HG02610 (cell line): ENCODE results near the gene RAB37.
A peak's percentile ranks its signal among the peaks of the same experiment; 100 is the strongest.

Experiments
- ATAC-seq: cut with Tn5 transposase; IDR thresholded peaks from one replicate; pipeline ENCODE4 v1.9.1; 2021; ENCODE audit warnings: mild to moderate bottlenecking, moderate library complexity; ENCODE audit not compliant: unreplicated experiment

RAB37 gene

DNA sequence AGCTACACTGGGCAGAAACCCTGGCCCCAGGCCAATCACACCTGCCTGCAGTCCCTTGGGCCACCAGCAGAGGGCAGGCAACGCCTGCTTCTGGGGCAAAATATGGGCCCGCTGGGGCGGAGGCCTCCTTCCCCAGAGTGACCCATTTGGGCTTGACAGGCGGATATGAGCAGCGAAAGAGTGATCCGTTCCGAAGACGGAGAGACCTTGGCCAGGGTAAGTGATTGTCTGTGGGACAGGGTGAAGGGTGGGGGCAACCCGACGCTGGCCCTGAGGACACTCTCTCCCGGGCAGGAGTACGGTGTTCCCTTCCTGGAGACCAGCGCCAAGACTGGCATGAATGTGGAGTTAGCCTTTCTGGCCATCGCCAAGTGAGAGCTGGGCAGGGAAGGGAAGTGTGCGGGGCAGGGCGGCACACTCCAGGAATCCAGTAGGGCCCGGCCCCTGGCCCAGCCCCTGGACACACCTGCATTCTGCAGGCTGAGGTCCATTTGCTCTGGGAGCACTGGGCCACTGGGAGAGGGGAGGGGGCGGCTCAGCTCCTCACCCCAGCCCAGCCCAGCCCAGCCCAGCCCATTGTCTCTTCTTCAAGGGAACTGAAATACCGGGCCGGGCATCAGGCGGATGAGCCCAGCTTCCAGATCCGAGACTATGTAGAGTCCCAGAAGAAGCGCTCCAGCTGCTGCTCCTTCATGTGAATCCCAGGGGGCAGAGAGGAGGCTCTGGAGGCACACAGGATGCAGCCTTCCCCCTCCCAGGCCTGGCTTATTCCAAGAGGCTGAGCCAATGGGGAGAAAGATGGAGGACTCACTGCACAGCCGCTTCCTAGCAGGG is 7.9 kb downstream of the RAB37 start:
- no peak for ATAC-seq

DNA sequence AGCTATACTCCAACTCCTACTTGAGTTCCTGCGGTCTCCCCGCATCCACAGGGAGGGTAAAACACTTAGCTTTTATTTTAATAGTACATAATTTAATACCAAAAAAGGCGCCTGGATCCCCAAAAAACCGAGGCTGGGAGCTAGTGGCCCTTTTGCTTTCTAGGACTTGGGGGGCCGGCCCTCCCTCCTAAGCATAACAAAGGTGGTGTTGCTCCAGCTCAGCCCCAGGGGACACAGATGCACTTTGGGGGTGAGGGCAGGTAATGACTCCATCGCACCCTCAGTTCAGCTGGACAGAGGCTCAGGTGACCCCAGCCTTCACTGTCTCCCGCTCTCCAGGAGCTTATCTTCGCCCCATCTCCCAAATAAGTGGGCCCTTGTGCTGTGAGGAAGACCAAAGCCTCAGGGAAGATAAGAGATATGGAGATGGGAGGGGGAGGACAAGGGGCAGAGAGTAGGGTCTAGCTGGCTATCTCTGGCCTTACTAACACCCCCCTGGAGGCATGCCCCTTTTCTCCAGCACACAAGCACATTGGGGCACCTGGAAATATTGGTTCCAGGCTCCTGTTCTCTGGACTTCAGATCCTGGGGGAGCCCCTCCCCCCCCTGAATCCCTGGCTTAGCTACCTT is 8.6 kb downstream of the RAB37 start:
- ATAC-seq = no peak

DNA sequence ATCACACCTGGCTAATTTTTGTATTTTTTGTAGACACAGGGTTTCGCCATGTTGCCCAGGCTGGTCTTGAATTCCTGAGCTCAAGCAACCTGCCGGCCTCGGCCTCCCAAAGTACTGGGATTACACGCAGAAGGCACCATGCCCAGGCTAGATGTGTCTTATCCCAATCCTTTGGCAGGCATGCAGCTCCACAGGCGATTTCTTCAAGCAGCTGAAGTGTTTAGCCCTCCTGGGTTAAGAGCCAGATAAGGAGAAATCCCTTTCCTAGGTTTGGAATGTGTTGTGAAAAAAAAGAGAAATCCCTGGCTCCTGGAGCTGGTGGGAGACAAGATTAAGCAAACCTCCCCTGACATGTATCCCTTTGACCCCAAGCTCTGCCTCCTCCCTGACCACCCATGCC is 9.3 kb downstream of the RAB37 start:
- no peak for ATAC-seq

DNA sequence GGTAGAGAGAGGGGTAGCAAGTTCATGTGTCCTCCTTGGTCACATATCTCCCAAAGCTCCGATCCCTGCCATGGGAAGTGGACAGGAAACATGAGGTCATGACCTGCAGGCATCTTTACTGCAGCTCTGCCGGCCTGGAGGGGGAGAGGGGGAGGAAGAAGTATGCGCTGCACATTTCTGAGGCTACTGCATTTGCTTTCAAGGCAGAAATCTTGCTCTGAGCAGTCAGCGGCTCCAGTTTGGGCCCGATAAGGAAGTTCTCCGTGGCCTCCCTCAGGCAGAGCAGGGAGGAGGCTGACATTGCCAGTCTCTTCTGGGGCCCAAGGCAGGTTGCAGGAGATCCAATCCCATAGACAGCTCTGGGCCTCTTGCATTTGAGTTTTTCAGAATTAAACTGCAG is 9.9 kb downstream of the RAB37 start:
- ATAC-seq = no peak

DNA sequence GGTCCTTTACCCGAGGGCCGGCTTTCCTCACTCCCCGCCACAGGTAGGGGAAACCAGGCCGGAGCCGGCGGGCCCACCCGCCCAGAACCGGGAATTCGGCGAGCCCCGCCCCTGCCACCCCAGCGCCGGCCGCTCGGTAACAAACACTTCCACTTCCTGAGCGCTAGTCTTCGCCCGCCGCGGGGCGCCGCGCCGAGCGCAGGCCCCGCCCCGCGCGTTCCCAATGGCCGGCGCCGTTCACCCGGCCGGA is 11.1 kb downstream of the RAB37 start:
- ATAC-seq = no peak

DNA sequence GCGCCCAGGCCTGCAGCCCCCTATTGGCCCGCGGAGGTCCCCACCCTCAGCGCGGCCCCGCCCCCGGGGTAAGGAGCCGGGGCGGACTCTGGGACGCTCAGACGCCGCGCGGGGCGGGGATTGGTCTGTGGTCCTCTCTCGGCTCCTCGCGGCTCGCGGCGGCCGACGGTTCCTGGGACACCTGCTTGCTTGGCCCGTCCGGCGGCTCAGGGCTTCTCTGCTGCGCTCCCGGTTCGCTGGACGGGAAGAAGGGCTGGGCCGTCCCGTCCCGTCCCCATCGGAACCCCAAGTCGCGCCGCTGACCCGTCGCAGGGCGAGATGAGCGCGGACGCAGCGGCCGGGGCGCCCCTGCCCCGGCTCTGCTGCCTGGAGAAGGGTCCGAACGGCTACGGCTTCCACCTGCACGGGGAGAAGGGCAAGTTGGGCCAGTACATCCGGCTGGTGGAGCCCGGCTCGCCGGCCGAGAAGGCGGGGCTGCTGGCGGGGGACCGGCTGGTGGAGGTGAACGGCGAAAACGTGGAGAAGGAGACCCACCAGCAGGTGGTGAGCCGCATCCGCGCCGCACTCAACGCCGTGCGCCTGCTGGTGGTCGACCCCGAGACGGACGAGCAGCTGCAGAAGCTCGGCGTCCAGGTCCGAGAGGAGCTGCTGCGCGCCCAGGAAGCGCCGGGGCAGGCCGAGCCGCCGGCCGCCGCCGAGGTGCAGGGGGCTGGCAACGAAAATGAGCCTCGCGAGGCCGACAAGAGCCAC is 11.6 kb downstream of the RAB37 start, which contains the start of gene NHERF1:
Gene NHERF1 (plus strand): TSS at position 100 of the 750 bp plus-strand sequence. CDS start 219 bp downstream, at position 319.
- peak; percentile 92 for ATAC-seq

DNA sequence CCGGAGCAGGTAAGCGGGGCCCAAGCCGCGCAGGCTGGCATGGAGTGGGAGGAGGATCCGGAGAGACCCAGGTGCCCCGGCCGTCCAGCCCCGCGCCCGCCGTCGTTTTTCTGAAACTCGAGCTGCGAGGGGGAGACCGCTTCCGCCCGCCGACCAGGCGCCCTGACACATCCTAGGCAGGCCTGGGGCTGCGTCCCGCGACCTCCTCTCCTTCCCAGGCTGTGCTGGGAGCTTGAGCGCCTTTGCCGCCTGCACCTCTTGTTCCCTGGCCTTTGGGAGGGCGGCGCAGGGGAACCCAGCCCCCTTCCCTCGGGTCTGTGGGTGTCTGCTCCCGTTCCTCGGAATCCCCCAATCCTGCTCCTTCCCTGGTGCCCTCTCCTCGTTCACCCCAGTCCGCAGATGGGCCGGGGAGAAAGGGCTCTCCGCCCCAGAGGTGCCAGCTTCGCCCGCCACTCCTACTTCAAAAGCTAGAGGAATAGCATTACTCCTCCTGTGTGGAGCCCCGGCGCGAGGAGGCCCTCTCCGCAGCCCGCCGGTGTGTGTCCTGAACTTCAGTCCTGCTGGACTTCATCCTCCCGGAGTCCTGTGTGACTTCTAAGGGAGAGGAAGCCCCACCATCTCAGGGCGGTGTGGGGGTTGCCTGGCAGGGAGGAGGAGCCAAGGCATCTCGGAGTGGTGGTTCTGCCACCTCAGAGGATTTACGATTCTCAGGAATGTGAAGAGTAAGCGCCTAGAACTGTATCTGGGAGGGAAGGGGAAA is 12.4 kb downstream of the RAB37 start:
- no peak for ATAC-seq

DNA sequence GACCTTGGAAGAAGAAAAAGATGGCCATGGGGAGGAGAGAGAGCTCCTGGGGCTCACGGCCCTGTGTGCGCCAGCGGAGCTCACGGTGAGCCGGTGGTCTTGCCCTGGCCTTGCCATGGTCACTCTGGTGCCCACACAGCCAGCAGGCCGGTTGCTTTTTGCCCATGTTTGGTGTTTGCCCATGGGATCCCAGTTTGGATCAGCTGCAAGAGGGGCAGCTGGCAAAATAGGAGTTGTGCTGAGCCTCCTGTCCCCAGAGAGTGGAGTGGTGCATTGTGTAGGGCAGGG is 12.9 kb downstream of the RAB37 start:
- no peak for ATAC-seq

DNA sequence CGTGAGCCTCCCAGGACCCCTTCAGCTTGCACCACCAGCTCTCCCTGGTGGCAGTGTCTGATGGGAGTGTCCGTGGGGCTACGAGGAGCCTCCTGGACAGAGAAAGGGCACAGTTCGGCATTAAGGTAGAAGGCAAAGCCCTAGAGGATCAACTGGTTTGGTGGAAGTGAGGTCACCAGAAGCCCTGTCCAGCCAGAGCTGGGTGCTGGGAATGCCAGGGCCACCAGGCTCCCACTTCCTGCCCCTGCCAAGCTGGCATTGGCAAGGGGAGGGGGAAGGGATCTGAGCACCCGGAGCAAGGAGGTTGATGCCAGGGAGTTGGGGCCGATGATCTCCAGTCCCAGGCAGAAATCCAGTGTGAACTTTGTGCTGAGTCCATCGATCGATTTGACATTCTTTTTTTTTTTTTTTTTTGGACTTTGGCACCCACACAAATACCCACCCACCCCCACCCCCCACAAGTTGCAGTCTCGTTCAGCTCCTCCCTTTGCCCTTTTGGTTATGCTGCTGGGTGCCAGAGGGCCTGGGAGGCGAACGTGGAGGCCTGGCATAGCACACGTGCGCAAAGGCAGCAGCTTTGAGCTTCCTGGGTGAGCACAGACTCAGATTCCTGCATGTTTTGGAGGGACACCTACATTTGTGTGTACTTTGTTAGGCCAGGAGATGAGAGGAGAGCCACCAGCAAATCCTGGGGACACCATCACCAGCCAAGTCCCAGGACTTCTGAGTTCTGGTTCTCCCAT is 13.4 kb downstream of the RAB37 start:
- ATAC-seq = no peak

DNA sequence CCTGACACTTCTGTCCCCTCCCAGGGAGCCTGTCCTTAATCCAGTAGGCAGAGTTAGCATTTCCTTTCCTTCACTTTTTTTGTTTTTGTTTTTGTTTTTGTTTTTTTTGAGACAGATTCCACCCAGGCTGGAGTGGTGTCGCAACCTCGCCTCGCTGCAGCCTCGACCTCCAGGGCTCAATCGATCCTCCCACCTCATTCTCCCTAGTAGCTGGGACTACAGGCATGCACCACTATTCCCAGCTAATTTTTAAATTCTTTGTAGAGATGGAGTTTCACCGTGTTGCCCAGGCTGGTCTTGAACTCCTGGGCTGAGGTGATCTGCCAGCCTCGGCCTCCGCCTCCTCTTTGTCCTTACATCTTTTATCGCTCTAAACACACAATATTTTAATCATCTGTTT is 15.4 kb downstream of the RAB37 start:
- ATAC-seq = no peak

DNA sequence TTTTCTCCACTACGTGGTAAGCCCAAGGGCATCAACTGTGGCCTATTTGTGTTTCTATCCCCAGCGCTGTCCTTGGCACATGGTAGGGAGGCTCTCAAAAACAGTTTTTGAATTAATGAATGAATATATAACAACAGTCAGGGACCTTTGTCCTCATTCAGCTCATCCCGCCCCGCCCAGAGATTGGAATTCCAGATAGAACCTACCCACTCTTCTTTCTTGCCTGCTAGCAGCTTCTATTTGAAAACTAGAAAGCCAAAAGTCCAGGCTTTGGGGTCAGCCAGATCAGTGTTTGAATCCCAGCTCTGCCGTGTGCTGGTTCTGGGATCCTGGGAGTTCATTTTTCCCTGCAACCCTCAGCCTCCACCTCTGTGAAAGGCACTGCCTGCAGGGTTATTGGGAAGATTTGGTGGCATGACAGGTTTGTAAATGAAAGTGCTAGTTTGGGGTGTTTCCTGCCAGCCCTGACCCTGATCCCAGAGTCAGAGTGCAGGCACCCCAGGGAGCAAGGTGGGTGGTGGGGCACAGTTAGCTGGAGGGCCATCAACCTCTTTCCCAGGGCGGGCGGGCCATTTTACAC is 15.9 kb downstream of the RAB37 start:
- no peak for ATAC-seq

DNA sequence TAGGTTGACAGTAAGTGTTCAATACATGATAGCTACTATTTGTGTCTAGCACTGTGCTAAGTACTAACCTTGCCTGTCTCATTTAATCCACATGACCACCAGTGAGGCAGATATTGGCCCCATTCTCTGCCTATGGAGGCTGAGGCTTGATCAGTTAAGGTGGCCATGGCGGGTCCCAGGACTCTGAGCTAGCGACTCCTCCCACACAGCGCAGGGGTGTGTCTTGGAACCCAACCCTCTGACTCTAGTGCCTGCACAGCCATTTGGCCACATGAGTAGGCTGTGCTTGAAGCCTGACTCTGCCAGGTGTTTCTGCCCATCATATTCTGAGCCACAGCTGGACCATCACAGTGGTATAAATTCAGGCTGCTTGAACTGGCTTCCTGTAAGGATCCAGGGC is 17.8 kb downstream of the RAB37 start:
- ATAC-seq = no peak

DNA sequence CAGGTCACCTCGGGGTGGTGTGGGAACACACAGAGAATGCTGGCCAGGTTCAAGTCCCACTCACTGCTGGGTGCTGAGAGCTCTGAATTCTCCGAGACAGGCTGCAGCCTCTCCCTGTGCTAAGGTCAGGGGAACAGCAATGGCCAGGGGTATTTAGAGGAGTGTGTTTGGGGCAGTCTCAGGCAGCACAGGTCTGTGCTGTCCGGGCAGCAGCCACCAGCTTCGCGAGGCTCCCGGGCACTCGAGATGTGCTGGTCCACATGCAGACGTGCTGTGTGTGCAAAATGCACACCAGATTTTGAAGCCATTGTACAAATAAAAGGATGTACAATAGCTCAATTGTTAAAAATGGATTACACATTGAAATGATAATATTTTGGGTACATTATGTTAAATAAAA is 18.5 kb downstream of the RAB37 start:
- ATAC-seq = no peak

DNA sequence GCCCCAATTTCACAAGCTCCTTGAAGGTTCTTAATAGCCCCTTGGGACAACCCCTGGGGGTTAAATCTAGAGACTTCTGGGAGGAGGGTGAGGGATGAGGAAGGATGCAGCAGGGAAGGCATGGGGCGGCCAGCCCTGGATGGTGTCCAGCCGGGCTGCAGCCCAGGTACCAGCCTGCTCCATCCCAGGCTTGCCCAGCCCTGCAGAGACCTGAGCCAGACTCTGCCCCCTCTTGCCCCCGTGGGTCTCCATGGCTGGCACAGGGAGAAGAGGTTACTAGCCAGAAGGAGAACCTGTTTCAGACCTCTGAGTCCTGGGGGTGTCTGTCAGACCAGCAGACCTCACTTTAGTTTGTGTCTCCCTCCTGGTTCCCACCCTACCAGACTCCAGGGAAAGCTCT is 19.8 kb downstream of the RAB37 start:
- no peak for ATAC-seq

DNA sequence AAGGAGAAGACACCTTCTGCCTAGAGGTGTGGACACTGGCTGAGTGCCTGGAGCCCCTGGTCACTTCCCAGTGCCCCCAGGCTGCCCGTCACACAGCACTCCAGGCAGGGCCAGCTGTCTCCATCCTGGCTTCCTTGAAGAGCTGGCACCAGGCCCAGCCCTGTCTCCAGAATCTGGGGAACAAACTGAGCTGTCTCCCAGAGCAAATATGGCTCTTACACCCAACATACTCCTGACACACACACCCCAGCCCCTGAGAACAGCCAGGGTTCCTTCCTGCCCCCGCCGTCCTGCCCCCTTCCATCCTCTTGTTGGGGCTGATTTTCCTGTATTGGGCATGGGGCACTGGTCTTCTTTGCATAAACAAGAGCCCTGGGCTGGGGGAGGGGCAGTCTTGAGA is 20.4 kb downstream of the RAB37 start:
- no peak for ATAC-seq

DNA sequence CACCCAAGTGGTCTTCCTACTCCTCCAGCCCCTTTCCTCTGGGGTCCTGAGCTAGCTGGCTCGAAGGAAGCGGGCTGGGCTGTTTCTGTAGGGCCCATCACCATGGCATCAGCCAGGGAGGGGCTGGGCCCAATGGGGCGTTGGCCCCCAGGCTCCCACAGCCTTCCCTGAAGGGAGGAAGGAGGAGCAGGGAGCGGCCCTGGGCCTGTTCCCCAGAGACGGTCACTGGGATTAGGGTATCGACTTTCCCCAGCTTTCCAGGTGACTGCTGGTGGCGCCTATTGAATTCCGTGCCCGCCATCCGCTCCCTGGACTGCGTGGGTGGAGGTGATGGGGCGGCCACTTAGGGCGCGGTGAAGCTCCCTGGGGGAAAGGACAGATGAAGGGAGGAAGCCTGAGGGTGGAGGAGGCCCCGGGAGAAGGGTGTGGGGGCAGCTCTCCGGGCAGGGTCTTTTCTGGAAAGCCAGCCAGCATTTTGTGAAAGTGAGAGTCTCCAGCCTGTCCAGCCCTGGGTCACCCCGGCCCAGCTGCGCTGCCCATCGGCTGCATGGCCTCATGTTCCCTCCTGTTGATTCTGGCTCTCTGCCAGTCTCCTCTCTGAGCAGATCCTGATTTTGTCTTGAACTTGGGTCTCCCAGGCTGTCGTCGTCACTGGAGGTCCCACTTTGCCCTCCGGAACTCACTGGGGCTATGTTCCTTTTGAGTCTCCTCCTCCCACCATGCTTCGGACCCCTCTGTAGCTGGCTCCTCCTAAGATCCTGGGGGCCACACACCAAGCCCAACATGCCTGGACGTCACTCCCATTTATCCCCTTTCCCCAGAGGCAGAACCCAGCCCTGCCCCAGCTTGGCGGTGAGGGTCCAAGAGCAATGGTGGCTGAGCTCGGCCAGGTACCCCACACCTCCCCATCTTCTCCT is 21.1 kb downstream of the RAB37 start:
- no peak for ATAC-seq

DNA sequence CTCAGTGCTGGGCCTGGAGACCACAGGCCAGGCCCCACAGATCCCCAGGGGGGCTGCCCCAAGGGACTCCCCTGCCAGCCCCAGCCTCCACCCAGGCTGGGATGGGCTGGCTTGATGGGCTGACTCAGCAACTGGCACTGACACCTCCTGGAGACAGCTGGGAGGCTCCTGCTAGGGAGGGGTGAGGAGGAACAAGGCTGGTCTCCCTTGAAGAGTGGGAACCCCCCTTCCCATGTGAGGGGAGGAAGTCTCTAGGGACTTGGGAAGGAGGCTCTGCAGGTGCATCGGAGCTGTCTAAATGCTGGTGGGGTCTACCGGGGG is 21.8 kb downstream of the RAB37 start:
- ATAC-seq = peak; percentile 24

DNA sequence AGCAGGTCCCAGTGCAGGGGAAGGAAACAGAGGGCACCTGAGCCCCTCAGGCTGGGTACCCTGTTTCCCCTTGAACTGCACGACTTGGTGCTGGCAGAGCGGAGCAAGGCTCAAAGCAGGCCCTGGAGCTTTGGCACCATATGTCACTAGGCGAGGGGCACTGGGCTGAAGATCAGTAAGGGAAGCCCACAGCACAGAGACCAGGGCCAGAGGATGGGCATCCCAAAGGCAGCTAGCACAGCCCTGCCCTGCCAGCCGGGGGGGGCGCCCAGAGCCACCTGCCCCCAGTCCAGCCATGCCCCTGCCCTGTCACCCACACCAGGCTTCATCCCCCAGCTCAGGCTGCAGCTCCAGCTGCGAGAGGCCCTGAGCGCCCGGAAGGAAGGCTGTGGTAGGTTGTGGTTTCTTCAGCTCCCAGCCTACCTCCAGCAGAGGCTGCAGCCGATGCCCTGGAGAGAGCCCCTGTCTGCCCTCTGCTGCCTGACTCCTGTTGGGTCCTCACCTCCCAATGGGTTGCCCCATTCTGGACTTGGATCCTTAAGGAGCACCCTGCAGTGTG is 22.3 kb downstream of the RAB37 start:
- ATAC-seq = peak; percentile 54

DNA sequence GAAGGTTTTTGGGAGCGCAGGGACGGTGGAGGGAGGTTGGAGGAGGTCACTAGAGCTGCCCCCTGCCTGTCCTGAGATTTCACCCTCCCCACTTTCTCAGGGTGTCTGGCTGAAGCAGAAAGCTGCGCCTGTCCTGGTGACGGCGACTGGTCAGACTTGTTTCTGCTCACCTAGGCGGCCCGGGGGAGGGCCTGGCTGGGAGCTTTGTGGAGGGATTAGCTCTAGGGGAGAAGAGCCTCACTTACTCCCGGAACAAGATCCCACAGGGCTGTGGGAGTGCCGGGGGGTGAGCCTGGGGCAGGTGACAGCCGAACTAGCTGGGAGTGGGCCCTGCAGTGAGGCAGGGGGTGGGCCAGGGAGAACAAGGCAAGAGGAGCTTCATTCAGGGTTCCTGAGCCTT is 22.9 kb downstream of the RAB37 start:
- ATAC-seq = no peak
